ENCODE results near the gene NPAS3.

NPAS3 gene

GRCh38 chr14:33454022-33454595 lies 515.4 kb downstream of the NPAS3 start:
- DNase-seq: no peak

DNA sequence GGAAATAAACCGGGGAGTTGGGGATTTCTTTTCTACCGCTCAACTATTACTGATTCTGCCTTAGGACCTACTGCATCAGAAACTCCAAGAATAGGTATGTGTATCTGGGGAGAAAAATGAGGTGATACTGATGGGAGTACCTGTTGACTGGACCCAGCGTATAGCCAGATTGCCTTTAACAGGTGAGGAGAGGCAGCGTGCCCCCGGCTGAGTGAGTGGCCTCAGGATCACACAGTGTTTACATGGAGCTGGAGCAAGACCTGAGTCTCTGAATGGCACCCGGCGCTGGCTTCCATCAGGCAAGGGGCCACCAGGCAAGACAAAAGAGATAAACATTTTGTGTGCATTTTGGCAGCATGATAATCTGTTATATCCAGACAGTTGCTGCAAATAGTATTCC lies 516.0 kb downstream of the NPAS3 start:
- no peak for DNase-seq

GRCh38 chr14:33455654-33456345 lies 517.1 kb downstream of the NPAS3 start:
- no peak for DNase-seq

DNA sequence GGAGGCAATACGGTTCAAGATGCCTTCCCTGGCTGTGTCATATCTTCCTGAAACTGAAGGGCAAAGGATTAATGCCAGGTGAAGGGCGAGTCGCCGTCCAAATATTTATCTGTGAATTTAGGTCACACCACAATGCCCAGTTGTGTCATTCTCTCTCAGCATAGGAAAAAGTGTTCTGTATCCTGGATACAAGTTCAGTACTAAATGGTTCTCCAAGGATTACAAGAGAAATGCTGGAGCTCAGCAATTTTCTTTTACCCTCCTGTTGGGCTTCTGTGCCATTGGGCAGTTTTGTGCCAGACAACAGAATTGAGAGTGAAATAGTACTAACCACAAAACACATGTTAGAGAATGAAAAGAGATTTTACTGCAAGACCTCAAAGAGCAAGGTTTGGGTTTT lies 518.3 kb downstream of the NPAS3 start:
- DNase-seq: no peak

DNA sequence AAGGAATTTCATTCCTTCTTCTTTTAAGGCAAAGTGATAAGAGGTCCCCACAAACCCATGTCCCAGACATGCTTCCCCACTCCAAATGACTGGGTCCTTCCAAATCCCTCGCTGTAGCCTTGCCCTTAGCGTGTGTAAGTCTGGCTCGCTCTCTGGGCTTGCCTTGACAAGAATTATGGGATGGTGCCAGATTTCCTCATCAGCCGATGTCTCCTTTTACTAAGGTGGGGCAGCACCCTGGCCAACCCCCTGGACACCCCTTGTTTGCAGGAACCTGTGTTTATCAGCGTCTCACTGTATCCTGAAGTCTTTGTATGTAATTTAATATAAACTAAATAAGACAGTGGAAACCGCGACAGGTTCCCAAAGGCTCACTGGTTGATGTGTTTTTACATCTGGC lies 518.9 kb downstream of the NPAS3 start:
- no peak for DNase-seq

DNA sequence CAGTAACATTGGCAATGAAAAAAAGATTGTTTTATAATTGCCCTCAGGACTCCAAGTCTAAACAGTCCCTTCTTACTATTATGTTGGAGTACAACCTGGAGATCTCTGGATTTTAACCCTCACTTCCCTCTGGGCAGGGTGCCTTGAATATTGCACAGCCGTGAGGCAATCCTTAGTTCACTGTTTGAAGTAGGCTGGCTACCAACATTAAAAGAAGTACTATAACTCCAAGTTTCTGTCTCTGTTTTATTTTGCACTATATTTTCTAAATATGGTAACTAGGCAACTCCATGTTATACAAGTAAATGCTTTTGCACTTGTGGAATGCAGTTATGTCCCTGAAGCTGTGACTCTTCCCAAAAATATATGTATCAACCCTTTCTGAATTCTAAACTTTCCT lies 521.5 kb downstream of the NPAS3 start:
- no peak for DNase-seq

DNA sequence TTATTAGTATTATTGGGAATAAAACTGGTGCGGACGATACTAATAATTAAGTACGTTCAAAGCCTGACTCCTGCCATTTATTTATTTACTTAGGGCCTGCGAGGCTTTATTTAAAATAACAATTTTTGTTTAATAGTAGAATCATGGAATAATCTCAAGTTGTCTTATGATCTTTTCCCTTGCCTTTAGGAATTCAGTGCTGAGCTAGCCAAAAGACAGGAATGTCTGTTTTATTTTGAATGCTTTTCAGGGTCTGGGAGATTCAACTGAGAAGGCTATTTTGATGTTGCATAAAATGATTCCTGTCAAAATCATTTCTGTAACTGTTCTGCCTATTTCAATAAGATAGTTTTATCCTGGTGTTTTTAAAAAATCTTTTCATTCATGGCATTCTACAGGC lies 522.4 kb downstream of the NPAS3 start:
- no peak for DNase-seq

GRCh38 chr14:33463731-33464130 lies 525.1 kb downstream of the NPAS3 start:
- no peak for DNase-seq

DNA sequence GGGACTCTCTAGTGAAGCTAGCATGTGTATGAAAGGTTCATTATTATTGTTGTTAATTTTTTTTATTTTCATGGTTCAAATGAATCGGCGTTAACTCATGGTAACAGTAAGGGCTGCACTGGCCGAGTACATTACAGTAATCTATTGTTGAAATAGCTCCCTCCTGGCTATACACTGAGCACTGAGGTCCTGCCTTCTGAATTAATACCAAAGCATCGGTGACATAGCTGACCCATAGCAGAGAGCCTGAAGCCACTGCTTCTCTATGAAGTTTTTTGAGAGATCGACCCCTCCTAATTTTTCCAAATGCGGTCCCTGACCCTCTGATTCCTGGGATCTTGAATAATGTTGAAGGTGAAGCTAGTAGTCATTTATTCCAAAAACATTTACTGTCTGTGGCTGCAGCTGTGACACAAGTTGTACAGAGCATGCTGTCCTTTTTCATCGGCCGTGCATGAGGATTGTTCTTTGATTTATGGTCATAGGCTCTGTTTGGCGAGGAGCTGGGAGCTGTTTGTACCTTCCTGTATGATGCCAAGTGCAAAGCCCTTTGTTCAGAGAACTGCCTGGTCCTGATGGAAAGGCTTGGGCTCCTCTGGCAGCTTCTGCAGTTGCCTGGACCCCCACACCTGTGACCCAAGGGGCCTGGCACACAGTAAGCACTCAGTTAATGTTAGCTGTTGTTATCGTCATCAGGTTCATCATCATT lies 525.7 kb downstream of the NPAS3 start:
- no peak for DNase-seq

DNA sequence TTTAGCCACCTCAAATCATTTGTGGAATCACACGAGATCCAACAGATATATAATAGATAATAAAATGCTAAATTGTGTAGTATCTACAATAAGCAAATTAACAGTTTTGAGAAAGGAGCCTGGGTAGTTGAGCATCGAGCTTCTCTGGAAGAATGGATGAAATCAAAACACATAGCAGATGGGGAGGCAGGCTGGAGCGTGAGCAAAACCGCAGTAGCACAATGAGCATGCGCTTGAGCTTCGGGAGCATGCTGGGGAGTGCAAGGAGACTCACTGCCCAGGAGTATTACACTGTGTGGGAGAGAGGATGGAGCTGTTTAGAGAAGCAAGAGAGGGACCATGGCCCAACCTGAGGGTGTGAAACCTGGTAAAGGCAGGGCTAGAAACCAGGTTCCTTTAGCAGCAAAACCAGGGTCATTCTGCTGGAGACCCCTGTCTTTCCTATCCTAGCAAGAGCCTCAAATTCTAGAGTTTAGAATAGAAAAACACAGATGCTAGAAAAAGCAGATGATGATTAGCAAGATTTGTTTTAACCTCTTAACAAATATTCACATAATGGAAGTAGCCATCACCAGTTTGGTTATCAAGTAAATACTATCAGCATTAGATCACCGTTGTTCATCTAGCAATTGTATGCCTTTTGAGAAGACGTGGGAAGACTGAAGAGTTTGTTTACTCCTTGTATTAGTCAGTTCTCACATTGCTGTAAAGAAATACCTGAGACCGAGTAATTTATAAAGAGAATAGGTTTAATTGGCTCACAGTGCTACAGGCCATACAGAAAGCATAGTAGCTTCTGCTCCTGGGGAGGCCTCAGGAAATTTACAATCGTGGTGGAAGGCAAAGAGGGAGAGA lies 527.4 kb downstream of the NPAS3 start:
- DNase-seq: peak; percentile 5

- no peak for DNase-seq
Measured at GRCh38 chr14:33467971-33468370, 529.3 kb downstream of the NPAS3 start.

DNA sequence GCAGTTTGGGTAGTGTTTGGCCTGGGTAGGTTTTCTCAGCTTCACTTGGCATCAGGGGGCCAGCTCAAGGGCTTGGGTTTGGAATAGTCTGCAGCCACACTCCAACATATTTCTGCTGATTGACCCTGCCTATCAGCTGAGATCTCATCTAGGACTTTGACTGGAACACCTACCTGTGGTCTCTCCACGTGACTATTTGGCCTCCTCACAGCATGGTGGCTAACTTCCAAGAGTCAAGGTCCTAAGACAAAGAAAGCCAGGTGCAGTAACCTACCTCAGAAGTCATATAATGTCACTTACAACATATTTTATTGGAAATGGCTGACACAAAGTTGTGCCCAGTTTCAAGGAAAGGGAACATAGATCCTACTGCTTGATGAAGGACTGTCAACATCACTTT lies 531.2 kb downstream of the NPAS3 start:
- DNase-seq: no peak

GRCh38 chr14:33471776-33472175 lies 533.1 kb downstream of the NPAS3 start:
- no peak for DNase-seq

DNA sequence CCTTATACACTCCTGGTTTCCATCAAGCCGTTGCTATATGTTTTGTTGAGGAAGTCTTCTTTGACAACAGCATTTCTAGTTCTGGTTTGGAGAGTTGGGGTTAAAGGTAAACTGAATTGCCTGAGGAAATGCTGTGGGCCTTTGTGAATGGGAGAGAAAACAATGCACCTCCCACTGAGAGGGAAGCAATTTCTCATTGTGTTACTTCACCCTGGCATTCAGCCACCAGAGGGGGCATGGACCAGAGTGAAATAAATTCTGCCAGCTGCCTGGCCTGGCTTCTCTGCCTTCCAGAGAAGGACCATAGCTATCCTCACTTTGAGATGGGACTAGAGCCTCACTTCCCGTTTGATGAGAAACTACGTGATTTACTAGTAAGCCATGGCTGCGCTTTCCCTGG lies 536.9 kb downstream of the NPAS3 start:
- peak; percentile 9 for DNase-seq

GRCh38 chr14:33477797-33478196 lies 539.1 kb downstream of the NPAS3 start:
- DNase-seq: no peak

- DNase-seq: no peak
Measured at GRCh38 chr14:33480071-33480886, 541.6 kb downstream of the NPAS3 start.

DNA sequence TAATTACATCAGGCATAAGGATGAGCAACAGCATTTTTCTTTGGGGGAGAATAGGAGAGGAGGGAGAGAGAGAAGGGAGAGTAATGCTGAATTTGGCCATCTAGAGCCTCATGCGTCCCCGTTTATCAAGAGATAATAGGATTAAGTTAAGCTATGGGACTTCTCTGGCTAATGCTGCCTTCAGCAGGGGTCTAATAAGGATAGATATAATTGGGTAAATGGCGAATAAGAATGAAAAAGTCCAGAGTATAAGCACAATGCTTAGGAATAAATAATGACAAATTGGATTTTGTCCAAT lies 542.2 kb downstream of the NPAS3 start:
- peak; percentile 54 for DNase-seq

DNA sequence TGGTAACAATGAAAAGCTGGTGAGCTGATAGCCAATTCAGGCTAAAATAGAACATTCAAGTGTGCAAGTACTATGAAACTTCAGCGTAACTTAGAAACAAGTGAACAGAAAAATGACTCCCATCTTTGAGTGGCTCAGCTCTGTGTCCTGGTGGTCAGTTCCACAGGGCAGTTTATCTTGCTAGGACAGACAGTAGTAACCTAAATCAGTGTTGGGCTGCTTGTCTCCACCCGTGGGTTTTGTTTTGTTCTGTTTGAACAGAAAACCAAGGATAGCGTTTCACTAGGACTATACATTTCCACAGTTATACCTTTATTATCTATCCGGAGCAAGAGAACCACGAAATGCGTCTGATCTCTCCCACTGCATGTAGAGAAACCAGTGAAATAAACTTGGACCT lies 544.4 kb downstream of the NPAS3 start:
- DNase-seq: no peak

- no peak for DNase-seq
Measured at GRCh38 chr14:33483541-33483940, 544.9 kb downstream of the NPAS3 start.

- no peak for DNase-seq
Measured at GRCh38 chr14:33484264-33484663, 545.6 kb downstream of the NPAS3 start.

- no peak for DNase-seq
Measured at GRCh38 chr14:33486332-33486890, 547.7 kb downstream of the NPAS3 start.

GRCh38 chr14:33488582-33488981 lies 549.9 kb downstream of the NPAS3 start:
- no peak for DNase-seq

Data from NCI-H524 treated with DMSO at 0.1 percent for 48 hours (cell line).